ENCODE data around the gene ADD1. TPM values are rescaled to one million over a fixed set of nuclear protein-coding genes. Genes with fewer than 3 reads are reported as not detected.

The ADD1 gene
- total RNA-seq, result 213 TPM
- long read RNA-seq, full-length matches to known transcripts, result 16 of 167 reads
- long read RNA-seq, partial matches to known transcripts, result 19 of 167 reads
- long read RNA-seq, other reads (novel, unspliced or antisense), result 132 of 167 reads

DNA sequence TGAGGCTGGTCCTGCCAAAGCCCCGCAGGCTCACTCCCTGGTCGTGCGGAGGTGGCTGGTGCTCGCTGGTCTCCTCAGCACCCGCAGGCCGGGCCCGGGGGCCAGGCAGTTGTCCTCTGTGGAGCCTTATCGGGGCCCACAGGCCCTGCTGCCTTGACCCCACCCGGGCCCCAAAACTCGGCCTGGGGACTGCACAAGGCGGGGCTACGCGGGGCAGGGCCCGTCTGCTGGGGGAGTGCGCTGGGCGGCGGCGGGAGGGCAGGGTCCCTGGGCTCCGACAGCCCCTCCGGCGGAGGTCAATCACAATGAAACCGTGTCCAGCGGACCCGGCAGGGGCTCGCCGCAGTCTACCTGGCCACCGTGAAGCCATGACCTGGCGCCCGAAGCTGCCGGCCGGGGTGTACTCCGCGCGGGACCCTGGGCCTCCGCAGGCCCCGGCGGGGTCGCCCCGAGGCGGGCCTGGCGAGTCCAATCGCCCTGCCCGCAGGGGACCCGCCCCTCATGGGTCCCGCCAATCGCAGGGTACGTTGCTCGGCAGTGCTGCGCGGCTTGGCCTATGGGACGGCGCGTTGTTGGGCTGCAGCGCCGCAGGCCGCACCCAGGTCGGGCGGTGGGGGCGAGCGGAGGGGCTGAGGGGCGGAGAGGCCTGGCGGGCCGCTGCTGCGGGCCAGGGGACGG is at the start of gene ADD1:
ADD1 (plus strand) TSS at position 582 of the 678 bp plus-strand sequence. CDS start 32,072 bp downstream, outside the sequence.
- intact Hi-C loops (cut with DNase I), result loop anchor here (5.0 kb wide), 2 partner anchors 81 to 89 kb away; no protein-coding TSS in a partner anchor
- peak; percentile 97 for DNase-seq (ENCODE audit: low spot score)

- peak; percentile 93 for DNase-seq (ENCODE audit: low spot score)
- intact Hi-C loops (cut with DNase I), result no loop called here
Measured at GRCh38 chr4:2794486-2795299, 49.0 kb upstream of the ADD1 start.

- intact Hi-C loops (cut with DNase I), result no loop called here
- DNase-seq (ENCODE audit: low spot score), result peak; percentile 61
Measured at GRCh38 chr4:2795300-2795892, 48.2 kb upstream of the ADD1 start.

GRCh38 chr4:2795893-2796848 is 47.5 kb upstream of the ADD1 start:
- peak; percentile 75 for DNase-seq (ENCODE audit: low spot score)
- intact Hi-C loops (cut with DNase I), result no loop called here

- DNase-seq (ENCODE audit: low spot score), result peak; percentile 60
- intact Hi-C loops (cut with DNase I), result no loop called here
Measured at GRCh38 chr4:2796849-2797544, 46.6 kb upstream of the ADD1 start.

- intact Hi-C loops (cut with DNase I), result no loop called here
- peak; percentile 77 for DNase-seq (ENCODE audit: low spot score)
Measured at GRCh38 chr4:2797545-2798305, 45.9 kb upstream of the ADD1 start.

DNA sequence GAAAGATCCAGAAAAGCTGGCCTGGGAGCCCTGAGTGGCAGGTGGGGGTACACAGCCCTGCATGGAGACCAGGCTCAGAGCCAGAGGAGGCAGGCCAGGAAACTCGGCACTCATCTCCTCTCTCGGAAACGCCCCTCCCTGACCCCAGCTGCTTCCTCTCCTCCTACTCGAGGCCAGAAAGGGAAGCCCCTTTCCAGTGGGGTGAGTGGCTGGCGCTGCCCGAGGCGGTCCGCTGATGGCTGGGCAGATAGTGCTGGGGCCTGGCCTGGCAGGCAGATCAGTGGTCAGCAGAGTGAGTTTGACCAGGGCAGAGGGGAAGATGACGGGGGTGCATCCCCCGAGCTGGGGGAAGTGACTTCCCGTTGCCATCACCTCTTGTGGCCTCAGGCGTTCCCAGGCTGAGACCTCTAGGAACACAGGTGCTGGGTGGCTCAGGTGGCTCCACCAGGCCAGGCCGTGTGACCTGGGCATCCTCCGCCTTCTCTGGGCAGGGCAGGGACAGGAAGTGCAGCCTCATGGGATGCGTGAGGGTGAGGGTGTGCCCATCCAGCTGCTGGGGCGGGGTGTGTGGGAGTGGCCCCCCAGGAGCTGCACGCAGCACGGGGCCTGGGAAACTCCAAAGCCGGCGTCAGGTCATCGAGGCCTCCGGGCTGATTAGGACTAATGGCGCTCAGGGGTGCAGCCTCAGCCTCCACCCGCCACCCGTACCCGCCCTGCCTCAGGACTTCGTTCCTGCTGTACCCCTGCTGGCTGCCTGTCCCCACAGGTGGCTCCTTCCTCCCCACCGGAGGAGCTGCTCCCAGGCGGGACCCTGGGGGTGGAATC is 45.0 kb upstream of the ADD1 start:
- intact Hi-C loops (cut with DNase I), result no loop called here
- peak; percentile 88 for DNase-seq (ENCODE audit: low spot score)

DNA sequence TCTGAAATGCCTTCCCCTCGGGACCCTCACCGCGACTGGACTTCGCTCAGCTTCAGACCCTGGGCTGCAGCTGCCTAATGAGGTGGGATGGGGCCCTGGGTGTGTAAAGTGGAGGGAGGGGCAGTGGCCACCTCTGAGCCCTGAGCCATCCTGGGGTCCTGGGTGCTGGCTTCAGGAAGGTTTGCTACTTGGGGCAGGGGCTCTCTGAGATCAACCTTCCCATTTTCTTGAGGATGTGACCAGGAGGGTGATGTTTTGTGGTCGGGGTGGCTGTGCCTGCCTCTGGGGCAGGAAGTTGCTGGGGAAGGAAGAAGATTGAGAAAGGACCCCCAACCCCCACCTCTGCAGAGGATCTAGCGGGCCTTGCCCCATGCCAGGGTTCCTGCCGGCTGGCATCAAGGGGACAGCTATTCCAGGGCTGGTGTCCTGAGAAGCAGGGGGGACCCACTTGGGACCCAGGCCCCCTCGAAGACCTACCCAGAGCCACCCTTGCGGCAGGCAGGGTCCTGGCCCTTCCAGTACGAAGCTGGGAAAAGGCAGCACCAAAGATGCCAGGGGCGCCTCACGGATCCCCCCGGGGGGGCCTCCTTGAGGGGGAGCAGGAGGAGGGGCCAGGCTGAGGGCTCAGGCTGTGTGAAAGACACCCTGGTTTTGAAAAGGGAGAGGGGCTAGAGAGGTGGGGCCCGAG is 44.3 kb upstream of the ADD1 start:
- intact Hi-C loops (cut with DNase I), result no loop called here
- DNase-seq (ENCODE audit: low spot score), result peak; percentile 86

GRCh38 chr4:2799971-2800690 is 43.5 kb upstream of the ADD1 start:
- peak; percentile 75 for DNase-seq (ENCODE audit: low spot score)
- intact Hi-C loops (cut with DNase I), result no loop called here

GRCh38 chr4:2800691-2801596 is 42.7 kb upstream of the ADD1 start:
- intact Hi-C loops (cut with DNase I), result no loop called here
- peak; percentile 93 for DNase-seq (ENCODE audit: low spot score)

DNA sequence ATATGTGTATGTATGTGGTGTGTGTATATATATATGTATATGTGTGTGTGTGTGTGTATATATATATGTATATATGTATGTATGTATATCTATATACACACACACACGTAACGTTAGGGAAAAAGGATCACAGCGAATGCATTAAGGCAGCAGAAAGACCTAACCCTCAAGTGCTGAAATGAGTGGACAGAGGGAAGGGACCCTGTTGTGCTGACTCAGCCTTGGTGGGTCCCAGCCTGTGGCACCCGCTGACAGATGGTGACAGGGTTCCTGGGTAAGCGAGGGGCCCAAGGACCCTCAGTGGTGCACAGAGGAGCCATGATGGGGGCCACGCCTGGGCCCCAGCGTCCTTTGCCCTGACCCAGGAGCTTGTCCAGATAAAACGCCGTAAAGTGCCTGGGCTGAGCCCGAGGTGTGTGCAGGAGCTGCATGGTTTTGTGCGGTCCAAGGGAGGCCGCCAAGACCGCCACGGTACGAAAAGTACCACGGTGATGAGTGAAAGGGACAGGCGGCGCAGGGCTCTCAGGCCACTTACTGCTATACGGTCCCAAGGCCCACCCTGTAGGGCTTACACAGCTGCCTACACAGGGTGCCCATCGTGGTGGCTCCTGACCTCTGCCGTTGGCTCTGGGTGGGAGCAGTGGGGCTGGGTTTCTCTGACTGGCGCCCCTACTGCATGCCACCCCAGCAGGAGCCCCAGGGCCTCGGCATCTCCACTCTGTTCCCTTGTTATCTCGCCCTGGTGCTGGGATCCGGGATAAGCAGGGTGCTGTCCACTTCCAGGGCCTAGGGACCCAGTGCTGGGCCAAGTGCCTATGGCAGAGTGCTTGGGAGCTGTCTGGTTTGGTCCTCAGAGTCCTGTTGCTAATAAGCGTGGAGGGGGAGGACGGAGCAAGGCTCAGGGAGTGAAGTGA is 40.8 kb upstream of the ADD1 start:
- peak; percentile 57 for DNase-seq (ENCODE audit: low spot score)
- intact Hi-C loops (cut with DNase I), result no loop called here

GRCh38 chr4:2803624-2804448 is 39.8 kb upstream of the ADD1 start:
- peak; percentile 75 for DNase-seq (ENCODE audit: low spot score)
- intact Hi-C loops (cut with DNase I), result no loop called here

GRCh38 chr4:2804449-2804972 is 39.1 kb upstream of the ADD1 start:
- no peak for DNase-seq (ENCODE audit: low spot score)
- intact Hi-C loops (cut with DNase I), result no loop called here
